UCSD-AML1 (cell line): ENCODE measurements around the gene OR10A3.

ENCODE experiments used
- DNase-seq: peaks from one replicate; lab custom pipeline; 2025; ENCODE audit not compliant: unreplicated experiment; lab: John Stamatoyannopoulos, UW

The OR10A3 gene

GRCh38 chr11:7892840-7893254, 48.7 kb downstream of the OR10A3 start:
- DNase-seq = no peak

GRCh38 chr11:7892059-7892699, 49.3 kb downstream of the OR10A3 start:
- DNase-seq = no peak

- no peak for DNase-seq
These were observed 50.9 kb downstream of the OR10A3 start for GRCh38 chr11:7890417-7891172.

GRCh38 chr11:7889985-7890384, 51.5 kb downstream of the OR10A3 start:
- no peak for DNase-seq
